Effector CD8-positive, alpha-beta T cell (primary cell): ENCODE measurements around the gene CASP3.
"Not testable (repeated sequence)": the region's sequence is repeated elsewhere in the genome, so short reads cannot be mapped to it uniquely, and the experiment has no call there.

ENCODE experiments used
- DNase-seq: peaks from one replicate; lab custom pipeline; 2025; lab: John Stamatoyannopoulos, UW

Gene CASP3

GRCh38 chr4:184636144-184636543 is 13.1 kb downstream of the CASP3 start:
- no peak for DNase-seq

GRCh38 chr4:184635381-184635780 is 13.9 kb downstream of the CASP3 start:
- no peak for DNase-seq

GRCh38 chr4:184632842-184633241 is 16.4 kb downstream of the CASP3 start:
- no peak for DNase-seq

- no peak for DNase-seq
Measured at GRCh38 chr4:184628103-184628502, 21.1 kb downstream of the CASP3 start.

- not testable (repeated sequence) for DNase-seq
Measured at GRCh38 chr4:184625783-184626596, 23.3 kb downstream of the CASP3 start.

- DNase-seq = no peak
Measured at GRCh38 chr4:184624972-184625554, 24.2 kb downstream of the CASP3 start.

GRCh38 chr4:184624504-184624903 is 24.7 kb downstream of the CASP3 start:
- not testable (repeated sequence) for DNase-seq

GRCh38 chr4:184621518-184621917 is 27.7 kb downstream of the CASP3 start:
- DNase-seq = no peak

GRCh38 chr4:184620212-184620867 is 28.9 kb downstream of the CASP3 start:
- DNase-seq = no peak

- DNase-seq = no peak
Measured at GRCh38 chr4:184617600-184618196, 31.5 kb downstream of the CASP3 start.

- no peak for DNase-seq
Measured at GRCh38 chr4:184616633-184617551, 32.4 kb downstream of the CASP3 start.

- DNase-seq = not testable (repeated sequence)
Measured at GRCh38 chr4:184616168-184616567, 33.1 kb downstream of the CASP3 start.

GRCh38 chr4:184614509-184614908 is 34.7 kb downstream of the CASP3 start:
- no peak for DNase-seq

- no peak for DNase-seq
Measured at GRCh38 chr4:184613405-184613804, 35.8 kb downstream of the CASP3 start.

GRCh38 chr4:184612074-184612473 is 37.2 kb downstream of the CASP3 start:
- DNase-seq = no peak

- not testable (repeated sequence) for DNase-seq
Measured at GRCh38 chr4:184607429-184607828, 41.8 kb downstream of the CASP3 start.

GRCh38 chr4:184602857-184603256 is 46.4 kb downstream of the CASP3 start:
- DNase-seq = not testable (repeated sequence)

- DNase-seq = not testable (repeated sequence)
Measured at GRCh38 chr4:184600982-184601381, 48.3 kb downstream of the CASP3 start.

GRCh38 chr4:184599492-184600135 is 49.6 kb downstream of the CASP3 start:
- no peak for DNase-seq

- no peak for DNase-seq
Measured at GRCh38 chr4:184598753-184599491, 50.3 kb downstream of the CASP3 start.
